ENCODE measurements around the gene MGLL. TPM values are rescaled to one million over a fixed set of nuclear protein-coding genes. Genes with fewer than 3 reads are reported as not detected.

MGLL gene
- total and polyA plus RNA-seq, 2 donors (not counting 1 experiment from before 2014, with no cell fraction given): 1.7 to 6.9 TPM

DNA sequence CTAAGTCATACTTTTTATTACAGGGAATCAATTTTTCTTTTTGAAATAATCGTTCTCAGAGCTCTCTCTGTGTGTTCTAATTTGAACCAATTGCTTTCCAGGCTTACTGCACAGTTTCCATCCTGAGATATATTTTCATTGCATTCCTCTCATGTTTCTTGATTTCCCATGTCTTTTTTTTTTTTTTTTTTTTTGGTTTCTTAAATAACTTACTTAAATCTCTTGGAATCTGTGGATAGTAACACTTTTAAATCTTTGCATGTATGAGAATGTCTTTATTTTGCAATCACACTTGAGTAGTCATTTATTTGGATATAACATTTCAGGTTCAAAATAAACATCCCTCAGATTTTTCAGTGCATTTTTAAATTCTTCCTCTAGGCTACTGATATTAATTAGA lies 164.1 kb downstream of the MGLL start:
- ATAC-seq (ENCODE audit: low read depth) (no peak), DNase-seq (no peak)
- H3K27ac ChIP-seq (ENCODE audit: low read length in 2 of 2): no peak overlapping the region
- no peak overlapping the region for H3K9ac ChIP-seq (ENCODE audit: low read length)
- ChIA-PET POLR2A (no interaction called here), CTCF (interaction anchor here (0.6 to 0.9 kb wide), 3 partner anchors 24 to 228 kb away, joined by 3 to 5 read pairs (median 3); no protein-coding TSS in a partner anchor)
- no peak for TF ChIP-seq EZH2 (IDR thresholded peaks at IDR 0.05; ENCODE audit: borderline replicate concordance, insufficient read depth, low read depth, low read length, poor library complexity, severe bottlenecking)
- TF ChIP-seq, protein P1, sequence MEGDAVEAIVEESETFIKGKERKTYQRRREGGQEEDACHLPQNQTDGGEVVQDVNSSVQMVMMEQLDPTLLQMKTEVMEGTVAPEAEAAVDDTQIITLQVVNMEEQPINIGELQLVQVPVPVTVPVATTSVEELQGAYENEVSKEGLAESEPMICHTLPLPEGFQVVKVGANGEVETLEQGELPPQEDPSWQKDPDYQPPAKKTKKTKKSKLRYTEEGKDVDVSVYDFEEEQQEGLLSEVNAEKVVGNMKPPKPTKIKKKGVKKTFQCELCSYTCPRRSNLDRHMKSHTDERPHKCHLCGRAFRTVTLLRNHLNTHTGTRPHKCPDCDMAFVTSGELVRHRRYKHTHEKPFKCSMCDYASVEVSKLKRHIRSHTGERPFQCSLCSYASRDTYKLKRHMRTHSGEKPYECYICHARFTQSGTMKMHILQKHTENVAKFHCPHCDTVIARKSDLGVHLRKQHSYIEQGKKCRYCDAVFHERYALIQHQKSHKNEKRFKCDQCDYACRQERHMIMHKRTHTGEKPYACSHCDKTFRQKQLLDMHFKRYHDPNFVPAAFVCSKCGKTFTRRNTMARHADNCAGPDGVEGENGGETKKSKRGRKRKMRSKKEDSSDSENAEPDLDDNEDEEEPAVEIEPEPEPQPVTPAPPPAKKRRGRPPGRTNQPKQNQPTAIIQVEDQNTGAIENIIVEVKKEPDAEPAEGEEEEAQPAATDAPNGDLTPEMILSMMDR (IDR thresholded peaks at IDR 0.05): no peak
- H3K4me1 Mint-ChIP-seq: no peaks in the 10 kb centered on the region
- no CpG with 5 or more reads among the region's 1 CpG for WGBS (ENCODE audit: insufficient coverage)
- no peak overlapping the region for H3K4me2 ChIP-seq (replicated peaks; ENCODE audit: low read depth, low read length, poor library complexity, severe bottlenecking)
- H3K79me2 ChIP-seq (ENCODE audit: control insufficient read depth, insufficient read depth, low read length): no peaks in the 10 kb centered on the region
- H3K4me1 ChIP-seq (ENCODE audit: control insufficient read depth in 2 of 2, insufficient read depth in 2 of 2, low read length in 2 of 2): no peaks in the 10 kb centered on the region
- no peak overlapping the region for H3K4me3 ChIP-seq (ENCODE audit: control extremely low read depth in 1 of 5, extremely low read depth in 1 of 5, insufficient read depth in 1 of 5, low read depth in 2 of 5, low read length in 4 of 5)
- H3K27me3 Mint-ChIP-seq: no peaks in the 10 kb centered on the region
- no peaks in the 10 kb centered on the region for H4K20me1 ChIP-seq (ENCODE audit: control insufficient read depth, insufficient read depth, low read length, poor library complexity, severe bottlenecking)
- H3K9me3 Mint-ChIP-seq (ENCODE audit: insufficient read depth): no peaks in the 10 kb centered on the region
- no peak overlapping the region for H3K4me3 Mint-ChIP-seq
- H2AFZ ChIP-seq (ENCODE audit: insufficient read depth, low read depth, low read length, poor library complexity, severe bottlenecking): no peak overlapping the region
- no peak overlapping the region for H3K27ac Mint-ChIP-seq
- no peaks in the 10 kb centered on the region for H3K36me3 ChIP-seq (replicated peaks in 1 of 2; ENCODE audit: control extremely low read depth in 1 of 2, control insufficient read depth in 1 of 2, extremely low read depth in 1 of 2, insufficient read depth in 2 of 2, low read length in 1 of 2)
- intact Hi-C loops (cut with micrococcal nuclease): no loop called here
- H3K9me3 ChIP-seq (ENCODE audit: control extremely low read depth in 1 of 3, control insufficient read depth in 2 of 3, insufficient read depth in 1 of 3, low read length in 2 of 3): no peaks in the 10 kb centered on the region
- no peaks in the 10 kb centered on the region for H3K27me3 ChIP-seq (replicated peaks in 1 of 4; ENCODE audit: control extremely low read depth in 1 of 4, control insufficient read depth in 3 of 4, insufficient read depth in 4 of 4, low read length in 3 of 4)

DNA sequence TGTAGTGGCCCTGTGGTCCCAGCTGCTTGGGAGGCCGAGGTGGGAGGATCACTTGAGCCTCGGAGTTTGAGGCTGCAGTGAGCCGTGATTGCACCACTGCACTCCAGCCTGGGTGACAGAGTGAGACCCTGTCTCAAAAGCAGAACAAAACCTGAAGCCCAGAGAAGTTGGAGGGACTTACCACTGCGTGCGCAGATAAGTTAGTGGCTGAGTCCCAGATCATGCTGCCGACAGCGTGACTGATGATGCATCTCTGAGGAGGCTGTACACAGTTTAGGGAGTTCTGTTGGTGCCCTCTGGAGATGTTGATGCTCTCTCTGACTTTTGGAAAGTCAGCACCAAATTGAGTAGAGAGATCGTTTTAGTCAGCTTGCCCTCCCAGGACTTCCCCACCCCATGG lies 165.4 kb downstream of the MGLL start:
- Histone ChIP-seq H3K9me3 (ENCODE audit: control extremely low read depth in 1 of 3, control insufficient read depth in 2 of 3, insufficient read depth in 1 of 3, low read length in 2 of 3) (no peaks in the 10 kb centered on the region), H3K27me3 (replicated peaks in 1 of 4; ENCODE audit: control extremely low read depth in 1 of 4, control insufficient read depth in 3 of 4, insufficient read depth in 4 of 4, low read length in 3 of 4) (no peaks in the 10 kb centered on the region), H4K20me1 (ENCODE audit: control insufficient read depth, insufficient read depth, low read length, poor library complexity, severe bottlenecking) (no peaks in the 10 kb centered on the region), H3K4me3 (ENCODE audit: control extremely low read depth in 1 of 5, extremely low read depth in 1 of 5, insufficient read depth in 1 of 5, low read depth in 2 of 5, low read length in 4 of 5) (no peak overlapping the region), H3K4me2 (replicated peaks; ENCODE audit: low read depth, low read length, poor library complexity, severe bottlenecking) (no peak overlapping the region), H3K36me3 (replicated peaks in 1 of 2; ENCODE audit: control extremely low read depth in 1 of 2, control insufficient read depth in 1 of 2, extremely low read depth in 1 of 2, insufficient read depth in 2 of 2, low read length in 1 of 2) (no peaks in the 10 kb centered on the region), H2AFZ (ENCODE audit: insufficient read depth, low read depth, low read length, poor library complexity, severe bottlenecking) (no peak overlapping the region), H3K27ac (ENCODE audit: low read length in 2 of 2) (no peak overlapping the region), H3K9ac (ENCODE audit: low read length) (no peak overlapping the region), H3K79me2 (ENCODE audit: control insufficient read depth, insufficient read depth, low read length) (no peaks in the 10 kb centered on the region), H3K4me1 (ENCODE audit: control insufficient read depth in 2 of 2, insufficient read depth in 2 of 2, low read length in 2 of 2) (no peaks in the 10 kb centered on the region)
- no peak overlapping the region for H3K4me3 Mint-ChIP-seq
- ATAC-seq (ENCODE audit: low read depth) (no peak), DNase-seq (no peak)
- 95% methylated on average over 8 of the region's 8 CpGs for WGBS (ENCODE audit: insufficient coverage)
- POLR2A ChIA-PET: no interaction called here
- H3K9me3 Mint-ChIP-seq (ENCODE audit: insufficient read depth): no peaks in the 10 kb centered on the region
- H3K4me1 Mint-ChIP-seq: no peaks in the 10 kb centered on the region
- no peaks in the 10 kb centered on the region for H3K27me3 Mint-ChIP-seq
- intact Hi-C loops (cut with micrococcal nuclease): no loop called here
- TF ChIP-seq EZH2 (IDR thresholded peaks at IDR 0.05; ENCODE audit: borderline replicate concordance, insufficient read depth, low read depth, low read length, poor library complexity, severe bottlenecking): no peak
- TF ChIP-seq, protein P1 (IDR thresholded peaks at IDR 0.05): no peak
- CTCF ChIA-PET: interaction anchor here (0.9 kb wide), 1 partner anchor 324 kb away, joined by 3 read pairs; no protein-coding TSS in a partner anchor
- no peak overlapping the region for H3K27ac Mint-ChIP-seq
